Right hindlimb (tissue), 1 donor: Measurements from ENCODE around the gene NANOS2.
"Not testable (repeated sequence)": the region's sequence is repeated elsewhere in the genome, so short reads cannot be mapped to it uniquely, and the experiment has no call there.

ENCODE experiments used
- DNase-seq: peaks from one replicate; pipeline ENCODE4 v3.0.0-alpha.2; 2018

The NANOS2 gene

GRCh38 chr19:45927565-45928261 is 13.1 kb upstream of the NANOS2 start:
- peak; percentile 90 for DNase-seq

GRCh38 chr19:45924891-45925447 is 10.4 kb upstream of the NANOS2 start:
- DNase-seq: no peak

DNA sequence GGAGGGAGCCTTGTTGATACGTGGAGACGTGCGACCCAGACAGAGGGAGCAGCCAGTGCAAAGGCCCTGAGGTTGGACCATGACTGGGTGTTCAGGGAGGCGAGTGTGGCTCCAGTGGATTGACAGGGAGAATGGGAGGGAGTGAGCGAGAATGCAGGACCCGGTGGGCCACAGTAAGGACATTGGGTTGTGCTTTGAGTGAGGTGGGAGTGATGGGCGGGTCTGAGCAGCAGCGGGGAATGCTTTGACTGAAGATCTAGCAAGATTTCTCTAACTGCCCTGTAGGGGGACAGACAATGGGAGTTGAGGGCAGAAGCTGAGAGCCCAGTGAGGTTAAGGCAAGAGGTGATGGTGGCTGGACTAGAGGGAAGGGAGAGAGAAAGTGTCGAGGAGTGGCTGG is 7.7 kb upstream of the NANOS2 start:
- DNase-seq: no peak

DNA sequence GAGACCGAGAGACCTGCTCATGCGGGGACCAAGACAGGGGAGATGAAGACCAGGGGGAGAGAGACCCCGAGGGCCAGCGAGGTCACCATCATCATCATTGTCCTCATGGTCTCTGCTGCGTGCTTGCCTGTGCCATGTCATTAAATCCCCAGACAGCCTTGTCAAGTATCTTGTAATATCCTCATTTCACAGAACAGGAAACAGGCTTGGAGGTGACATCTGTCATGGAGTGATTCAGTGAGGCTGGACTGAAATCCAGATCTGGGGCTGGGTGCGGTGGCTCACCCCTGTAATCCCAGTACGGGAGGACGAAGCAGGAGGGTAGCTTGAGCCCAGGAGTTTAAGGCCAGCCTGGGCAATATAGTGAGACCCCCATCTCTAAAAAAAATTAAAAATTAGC is 5.9 kb upstream of the NANOS2 start:
- DNase-seq: no peak

GRCh38 chr19:45919678-45920077 is 5.1 kb upstream of the NANOS2 start:
- no peak for DNase-seq

GRCh38 chr19:45918721-45919120 is 4.1 kb upstream of the NANOS2 start:
- no peak for DNase-seq

- DNase-seq: no peak
Observed at GRCh38 chr19:45917421-45918091, 3.0 kb upstream of the NANOS2 start.

DNA sequence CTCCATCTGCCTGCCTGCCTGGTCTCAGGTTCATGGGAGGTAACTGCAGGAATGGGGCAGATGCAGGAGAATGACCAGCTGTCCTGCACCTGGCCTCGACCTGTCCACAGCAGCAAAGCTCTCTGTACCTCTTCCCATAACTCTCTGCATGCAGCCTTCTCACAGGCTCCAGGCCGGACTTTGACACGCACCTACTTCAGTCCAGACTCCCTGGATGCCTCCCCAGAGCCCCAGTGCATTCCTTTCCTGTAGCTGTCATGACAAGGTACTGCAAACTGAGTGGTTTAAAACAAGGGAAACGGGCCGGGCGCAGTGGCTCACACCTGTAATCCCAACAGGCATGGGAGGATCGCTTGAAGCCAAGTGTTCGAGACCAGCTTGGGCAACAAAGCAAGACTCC is 3.3 kb downstream of the NANOS2 start:
- DNase-seq: no peak

GRCh38 chr19:45908956-45909355 is 5.6 kb downstream of the NANOS2 start:
- no peak for DNase-seq

- DNase-seq: no peak
Observed at GRCh38 chr19:45906221-45906620, 8.4 kb downstream of the NANOS2 start.

DNA sequence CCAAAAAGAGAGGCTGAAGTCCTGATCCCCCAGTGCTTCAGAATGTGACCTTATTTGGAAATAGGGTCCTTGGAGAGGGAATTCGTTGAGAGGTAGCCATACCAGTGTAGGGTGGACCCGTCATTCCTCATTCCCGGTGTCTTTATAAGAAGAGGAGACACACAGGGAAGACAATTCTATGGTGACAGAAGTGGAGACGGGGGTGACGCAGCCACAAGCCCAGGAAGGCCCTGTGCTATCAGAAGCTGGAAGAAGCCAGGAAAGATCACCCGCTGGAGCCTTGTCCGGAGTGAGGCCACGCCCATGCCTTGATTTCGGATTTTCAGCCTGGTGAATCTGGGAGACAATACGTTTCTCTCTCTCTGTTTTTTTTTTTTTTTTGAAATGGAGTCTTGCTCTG is 9.6 kb downstream of the NANOS2 start:
- no peak for DNase-seq

DNA sequence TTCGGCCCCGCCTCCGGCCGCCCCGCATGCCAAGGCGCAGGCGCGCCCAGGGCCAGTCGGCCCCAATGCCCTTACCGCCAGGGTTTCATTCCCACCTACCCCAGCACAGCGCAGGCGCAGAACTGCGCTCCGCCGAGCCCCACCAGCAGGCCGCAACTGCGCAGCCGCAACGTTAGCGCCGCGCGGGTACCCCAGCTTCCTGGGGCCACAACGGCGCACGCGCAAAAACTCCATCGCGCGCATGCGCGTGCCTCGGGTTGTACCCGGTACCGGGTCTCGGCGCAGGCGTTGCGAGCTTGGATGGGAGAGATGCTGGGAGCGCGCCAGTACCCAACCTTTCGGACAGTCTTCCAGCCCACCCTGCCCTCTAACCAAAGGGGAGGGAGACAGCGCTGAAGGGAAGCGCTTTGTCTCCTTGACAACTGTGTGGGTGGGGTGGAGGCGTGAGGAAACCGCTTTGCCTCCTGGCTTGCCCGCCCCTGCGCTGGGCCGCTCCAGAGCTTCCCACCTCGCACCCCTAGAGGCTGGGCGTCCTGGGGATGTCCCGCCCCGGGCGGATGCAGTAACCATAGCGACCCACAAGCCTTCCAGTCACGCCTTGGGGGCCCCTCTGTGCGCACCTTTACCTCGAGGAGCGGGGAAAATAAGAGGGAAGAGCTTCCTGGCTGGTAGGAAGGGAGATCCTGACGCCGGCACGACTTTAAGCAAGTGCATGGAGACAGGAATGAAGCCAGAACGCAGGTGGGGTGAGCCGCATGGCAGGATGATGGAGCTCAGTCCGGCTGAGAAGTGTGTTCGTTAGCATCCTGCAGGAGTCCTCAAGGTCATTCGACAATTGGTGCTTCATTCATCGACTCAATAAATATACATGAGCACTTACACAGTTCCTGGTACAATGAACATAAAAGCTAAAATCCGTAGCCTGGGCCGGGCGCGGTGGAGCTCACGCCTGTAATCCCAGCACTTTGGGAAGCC is 11.6 kb downstream of the NANOS2 start:
- peak; percentile 99 for DNase-seq

GRCh38 chr19:45901912-45902650 is 12.5 kb downstream of the NANOS2 start, which contains the start of gene MYPOP:
MYPOP (minus strand) TSS chr19:45902613; CDS start chr19:45901773, 840 bp downstream.
- DNase-seq: no peak

- DNase-seq: no peak
Observed at GRCh38 chr19:45901432-45901911, 13.1 kb downstream of the NANOS2 start.

- no peak for DNase-seq
Observed at GRCh38 chr19:45900738-45901431, 13.7 kb downstream of the NANOS2 start.

- no peak for DNase-seq
Observed at GRCh38 chr19:45899919-45900589, 14.5 kb downstream of the NANOS2 start.

- no peak for DNase-seq
Observed at GRCh38 chr19:45899253-45899652, 15.3 kb downstream of the NANOS2 start.

DNA sequence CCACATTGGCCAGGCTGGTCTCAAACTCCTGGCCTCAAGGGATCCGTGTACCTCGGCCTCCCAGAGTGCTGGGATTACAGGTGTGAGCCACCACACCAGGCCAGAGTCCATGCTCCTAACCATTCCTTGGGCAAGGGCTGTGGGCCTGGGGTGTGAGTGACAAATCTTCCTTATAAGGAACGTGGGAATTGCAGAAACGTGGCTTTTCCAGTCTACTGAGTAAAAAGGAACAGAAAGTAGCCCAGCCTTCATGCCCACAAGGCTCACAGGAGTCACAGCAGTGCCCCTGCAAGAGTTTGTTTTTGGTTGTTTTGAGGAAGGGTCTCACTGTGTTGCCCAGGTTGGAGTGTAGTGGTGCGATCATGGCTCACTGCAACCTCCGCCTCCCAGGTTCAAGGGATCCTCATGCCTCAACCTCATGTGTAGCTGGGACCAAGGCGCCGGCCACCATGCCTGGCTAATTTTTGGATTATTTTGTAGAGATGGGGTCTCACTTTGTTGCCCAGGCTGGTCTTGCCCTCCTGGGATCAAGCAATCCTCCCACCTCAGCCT is 17.2 kb downstream of the NANOS2 start:
- no peak for DNase-seq

GRCh38 chr19:45895983-45896599 is 18.5 kb downstream of the NANOS2 start:
- not testable (repeated sequence) for DNase-seq

GRCh38 chr19:45895519-45895972 is 19.0 kb downstream of the NANOS2 start:
- no peak for DNase-seq
